GM19397 (cell line): ENCODE measurements around the gene DES.

Experiments
- ATAC-seq: cut with Tn5 transposase; IDR thresholded peaks from one replicate; pipeline ENCODE4 v1.9.1; 2021; ENCODE audit warnings: mild to moderate bottlenecking, moderate library complexity; ENCODE audit not compliant: unreplicated experiment

DES gene

GRCh38 chr2:219437690-219438206, 19.6 kb downstream of the DES start:
- no peak for ATAC-seq

- ATAC-seq: no peak
Observed at GRCh38 chr2:219438453-219438852, 20.3 kb downstream of the DES start.

GRCh38 chr2:219439506-219439905, 21.3 kb downstream of the DES start:
- no peak for ATAC-seq

- ATAC-seq: no peak
Observed at GRCh38 chr2:219440388-219441256, 22.4 kb downstream of the DES start.

GRCh38 chr2:219441451-219442255, 23.5 kb downstream of the DES start:
- no peak for ATAC-seq

- ATAC-seq: no peak
Observed at GRCh38 chr2:219442256-219443015, 24.3 kb downstream of the DES start.

- no peak for ATAC-seq
Observed at GRCh38 chr2:219443016-219443696, 25.0 kb downstream of the DES start.

GRCh38 chr2:219443697-219444023, 25.5 kb downstream of the DES start:
- no peak for ATAC-seq

- ATAC-seq: no peak
Observed at GRCh38 chr2:219444566-219445091, 26.5 kb downstream of the DES start.

GRCh38 chr2:219445220-219445640, 27.1 kb downstream of the DES start:
- no peak for ATAC-seq

GRCh38 chr2:219446101-219446504, 27.9 kb downstream of the DES start:
- no peak for ATAC-seq

GRCh38 chr2:219446689-219447088, 28.5 kb downstream of the DES start:
- ATAC-seq: no peak

- no peak for ATAC-seq
Observed at GRCh38 chr2:219447242-219448098, 29.3 kb downstream of the DES start.

GRCh38 chr2:219448099-219448775, 30.1 kb downstream of the DES start:
- ATAC-seq: no peak

GRCh38 chr2:219448776-219449341, 30.7 kb downstream of the DES start:
- ATAC-seq: no peak

GRCh38 chr2:219449609-219450008, 31.4 kb downstream of the DES start:
- ATAC-seq: no peak

GRCh38 chr2:219451661-219452360, 33.6 kb downstream of the DES start:
- no peak for ATAC-seq
